LNCaP clone FGC (cell line): ENCODE results near the gene NEU1.

Experiments used
- DNase-seq: peaks from one replicate; pipeline ENCODE4 v3.0.0-alpha.2; 2011; ENCODE audit warnings: low read depth
- H3K4me3 ChIP-seq: 2 replicates; pipeline ENCODE4 v1.5.1; 2011; ENCODE audit warnings: mild to moderate bottlenecking, low read depth, low read length, control low read depth
- CTCF ChIP-seq: IDR thresholded peaks from 2 replicates; pipeline ENCODE4 v1.5.1; 2012; ENCODE audit warnings: mild to moderate bottlenecking; ENCODE audit not compliant: control insufficient read depth, insufficient read depth; ENCODE audit errors: extremely low read depth

The NEU1 gene

DNA sequence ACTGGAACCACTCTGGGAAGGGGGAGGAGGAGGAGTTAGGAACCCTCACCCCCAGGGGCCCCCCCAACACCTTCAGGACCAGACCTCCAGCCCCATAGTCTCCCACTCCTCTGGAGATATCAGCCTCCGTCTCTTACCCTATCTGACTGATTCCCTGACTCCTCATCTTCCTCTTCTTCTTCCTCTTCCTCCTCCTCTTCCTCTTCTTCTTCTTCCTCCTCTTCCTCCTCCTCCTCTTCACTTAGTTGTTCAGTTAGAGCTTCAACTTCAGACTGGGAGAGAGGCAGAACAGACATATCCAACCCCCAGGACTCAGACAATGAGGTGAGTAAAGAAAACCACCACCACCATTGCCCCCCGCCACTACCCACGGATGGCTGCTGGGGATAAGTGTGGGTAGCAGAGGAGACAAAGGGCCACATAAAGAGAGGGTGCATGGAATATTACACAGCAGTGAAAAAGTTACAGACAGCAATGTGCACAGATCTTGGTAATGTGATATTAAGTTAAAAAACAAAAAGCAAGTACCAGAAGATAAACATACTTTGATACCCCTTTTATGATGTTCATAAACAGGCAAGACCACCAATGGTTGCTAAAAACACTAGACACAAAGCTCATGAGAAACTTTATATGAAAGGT lies 26.8 kb upstream of the NEU1 start:
- no peak for DNase-seq
- TF ChIP-seq CTCF: no peak
- no peak overlapping the region for H3K4me3 ChIP-seq

DNA sequence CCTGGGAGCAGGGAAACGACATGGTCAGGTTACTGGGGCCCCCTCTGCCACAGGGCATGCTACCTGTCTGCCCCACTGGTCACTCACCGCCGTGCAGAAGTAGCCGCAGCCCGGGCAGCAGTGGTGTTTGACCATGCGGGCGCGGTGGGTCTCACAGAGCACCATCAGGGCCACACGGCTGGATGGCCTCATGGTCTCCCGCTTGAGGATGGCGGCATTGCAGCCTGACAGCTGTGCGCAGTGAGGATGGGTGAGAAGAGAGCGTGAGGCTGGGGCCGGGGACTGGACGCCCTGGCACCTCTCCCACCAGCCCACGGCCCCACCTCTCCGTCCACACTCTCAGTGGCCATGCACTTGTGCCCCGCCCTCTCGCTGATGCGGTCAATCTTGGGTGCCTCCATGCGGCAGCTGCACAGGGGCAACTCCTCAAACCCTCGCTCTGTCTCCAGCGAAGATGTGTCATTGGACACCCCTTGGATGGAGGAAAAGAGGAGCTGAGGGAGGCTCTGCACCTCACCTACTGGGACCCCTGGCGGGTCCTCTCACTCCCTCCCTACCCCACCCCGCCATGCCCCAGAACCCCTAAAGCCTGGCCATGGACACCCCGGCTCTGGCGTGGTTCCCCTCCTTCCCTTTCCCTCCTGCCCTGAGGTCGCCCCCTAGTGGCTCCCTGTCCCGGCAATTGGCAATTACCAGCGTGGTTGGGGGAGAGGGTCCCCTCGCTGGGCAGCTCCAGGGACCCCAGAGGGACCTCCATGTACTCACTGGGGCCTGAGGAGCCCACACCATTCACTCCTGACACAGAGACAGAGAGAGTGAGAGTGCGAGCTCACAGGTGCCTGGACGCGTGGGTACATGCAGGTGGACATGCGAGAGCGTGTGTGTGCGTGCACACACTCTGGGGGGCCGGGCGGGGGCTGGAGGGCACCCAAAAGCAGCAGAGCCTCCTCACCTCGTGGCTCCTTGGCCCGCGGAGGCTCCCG lies 25.9 kb upstream of the NEU1 start:
- no peak overlapping the region for H3K4me3 ChIP-seq
- TF ChIP-seq CTCF: peak; percentile 69
- DNase-seq: no peak

- H3K4me3 ChIP-seq: no peak overlapping the region
- no peak for TF ChIP-seq CTCF
- no peak for DNase-seq
Observed at GRCh38 chr6:31887173-31888007, 24.8 kb upstream of the NEU1 start.

DNA sequence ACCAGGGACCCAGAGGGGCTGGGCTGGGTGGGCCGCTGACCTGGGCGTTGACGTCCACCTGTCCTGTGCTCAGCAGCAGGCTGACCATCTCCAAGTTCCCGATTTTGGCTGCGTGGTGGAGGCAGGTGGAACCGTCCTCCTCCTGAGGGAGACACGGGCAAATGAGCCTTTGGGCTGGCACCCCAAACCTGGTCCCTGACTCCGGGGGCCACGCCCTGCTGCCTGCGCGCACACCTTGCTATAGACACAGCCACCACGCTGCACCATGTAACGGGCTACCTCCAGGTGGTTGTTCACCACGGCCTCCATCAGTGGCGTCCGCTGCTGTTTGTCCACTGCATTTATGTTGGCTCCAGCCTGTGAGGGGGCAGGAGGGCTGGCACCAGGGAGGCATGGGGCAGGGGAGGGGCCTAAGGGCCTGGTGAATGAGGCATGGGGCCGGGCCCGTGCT lies 23.9 kb upstream of the NEU1 start:
- DNase-seq: no peak
- H3K4me3 ChIP-seq: no peak overlapping the region
- no peak for TF ChIP-seq CTCF

DNA sequence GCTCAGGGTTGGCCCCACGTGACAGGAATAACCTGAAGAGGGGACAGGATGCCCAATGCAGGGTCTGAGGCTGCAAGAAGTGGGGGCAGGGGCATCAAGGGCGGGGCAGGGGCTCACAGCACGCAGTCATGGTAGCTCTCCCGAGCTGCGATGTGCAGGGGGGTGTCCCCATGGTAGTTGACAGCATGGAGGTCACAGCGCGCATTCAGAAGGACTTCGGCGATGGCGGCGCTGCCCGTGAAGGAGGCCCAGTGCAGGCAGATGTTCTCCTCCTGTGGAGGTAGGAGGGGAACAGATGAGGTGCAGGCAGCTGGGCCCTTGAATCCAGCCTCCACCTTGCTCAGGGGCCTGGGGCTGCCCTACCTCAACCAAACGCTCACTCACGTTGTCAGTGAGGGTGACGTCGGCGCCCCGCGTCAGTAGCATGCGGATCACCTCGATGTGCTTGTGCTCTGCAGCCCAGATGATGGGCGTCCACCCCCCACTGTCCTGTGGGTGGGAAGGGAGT lies 22.0 kb upstream of the NEU1 start:
- H3K4me3 ChIP-seq: no peak overlapping the region
- no peak for TF ChIP-seq CTCF
- DNase-seq: no peak

DNA sequence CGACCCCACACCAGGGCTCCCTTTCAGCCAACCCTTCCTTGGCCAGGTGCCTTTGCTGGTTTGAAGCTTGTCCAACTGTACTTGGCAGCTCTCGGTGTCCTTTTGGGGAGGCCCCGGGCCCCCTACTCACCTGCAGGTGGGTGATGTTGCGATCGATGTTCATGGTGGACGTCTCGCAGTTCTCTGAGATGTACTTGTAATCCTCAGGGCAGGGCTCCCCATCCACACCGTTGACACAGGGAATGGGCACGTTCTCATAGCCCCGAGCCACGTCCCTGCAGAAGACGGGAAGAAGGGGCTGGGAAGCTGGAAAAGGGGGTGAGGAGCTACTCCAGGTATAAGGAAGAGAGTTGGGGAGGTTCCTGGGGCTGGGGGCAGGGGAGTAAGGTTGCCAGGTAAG lies 21.1 kb upstream of the NEU1 start:
- no peak for TF ChIP-seq CTCF
- DNase-seq: no peak
- no peak overlapping the region for H3K4me3 ChIP-seq
